ENCODE measurements around the gene DISP2.

DISP2 gene

DNA sequence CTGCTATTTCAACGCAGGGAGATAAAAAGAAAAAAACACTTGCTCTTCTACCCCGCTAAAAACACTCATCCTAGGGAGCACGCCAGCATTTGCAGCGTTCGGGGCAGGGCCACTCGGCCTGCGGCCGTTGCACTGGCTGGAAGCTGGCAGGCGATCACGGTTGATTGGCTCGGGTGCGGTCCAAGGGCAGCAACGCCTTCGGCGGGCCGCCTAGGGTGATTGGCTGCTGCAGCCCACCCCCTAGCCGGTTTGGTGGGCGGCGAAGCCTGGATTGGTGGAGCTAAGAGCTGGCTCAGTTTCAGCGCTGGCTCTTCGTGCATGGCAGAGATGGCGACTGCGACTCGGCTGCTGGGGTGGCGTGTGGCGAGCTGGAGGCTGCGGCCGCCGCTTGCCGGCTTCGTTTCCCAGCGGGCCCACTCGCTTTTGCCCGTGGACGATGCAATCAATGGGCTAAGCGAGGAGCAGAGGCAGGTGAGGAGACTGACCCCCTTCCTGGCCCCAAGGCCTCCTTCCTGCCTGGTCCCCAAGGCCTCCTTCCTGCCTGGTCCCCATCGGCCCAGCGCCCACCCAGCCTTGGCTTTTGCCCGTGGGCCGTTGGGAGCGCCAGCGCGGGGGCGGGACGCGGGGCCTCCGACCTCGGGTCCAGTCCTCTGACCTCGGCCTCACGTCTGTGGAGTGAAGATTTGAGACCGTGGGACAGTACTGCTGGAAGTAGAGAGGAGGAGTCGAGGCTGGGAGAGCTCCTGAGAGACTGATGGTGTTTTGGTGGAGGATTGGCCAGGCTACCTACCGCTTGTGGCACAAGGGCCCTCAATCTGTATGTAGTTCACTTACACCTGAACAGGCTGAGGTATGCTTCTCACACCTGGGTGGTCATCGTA is 47.7 kb downstream of the DISP2 start, which contains the start of gene IVD:
IVD (plus strand) TSS at position 295 of the 881 bp plus-strand sequence; CDS start at position 328, 33 bp downstream.
- peak within 1 kb of the TSS; percentile 88 for H3K27ac ChIP-seq
- peak; percentile 87; the same call in 1 of the 2 replicates for TF ChIP-seq ZFX (IDR thresholded peaks at IDR 0.05)
- TF ChIP-seq, protein P1, sequence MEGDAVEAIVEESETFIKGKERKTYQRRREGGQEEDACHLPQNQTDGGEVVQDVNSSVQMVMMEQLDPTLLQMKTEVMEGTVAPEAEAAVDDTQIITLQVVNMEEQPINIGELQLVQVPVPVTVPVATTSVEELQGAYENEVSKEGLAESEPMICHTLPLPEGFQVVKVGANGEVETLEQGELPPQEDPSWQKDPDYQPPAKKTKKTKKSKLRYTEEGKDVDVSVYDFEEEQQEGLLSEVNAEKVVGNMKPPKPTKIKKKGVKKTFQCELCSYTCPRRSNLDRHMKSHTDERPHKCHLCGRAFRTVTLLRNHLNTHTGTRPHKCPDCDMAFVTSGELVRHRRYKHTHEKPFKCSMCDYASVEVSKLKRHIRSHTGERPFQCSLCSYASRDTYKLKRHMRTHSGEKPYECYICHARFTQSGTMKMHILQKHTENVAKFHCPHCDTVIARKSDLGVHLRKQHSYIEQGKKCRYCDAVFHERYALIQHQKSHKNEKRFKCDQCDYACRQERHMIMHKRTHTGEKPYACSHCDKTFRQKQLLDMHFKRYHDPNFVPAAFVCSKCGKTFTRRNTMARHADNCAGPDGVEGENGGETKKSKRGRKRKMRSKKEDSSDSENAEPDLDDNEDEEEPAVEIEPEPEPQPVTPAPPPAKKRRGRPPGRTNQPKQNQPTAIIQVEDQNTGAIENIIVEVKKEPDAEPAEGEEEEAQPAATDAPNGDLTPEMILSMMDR (conservative IDR thresholded peaks at IDR 0.05), result no peak

DNA sequence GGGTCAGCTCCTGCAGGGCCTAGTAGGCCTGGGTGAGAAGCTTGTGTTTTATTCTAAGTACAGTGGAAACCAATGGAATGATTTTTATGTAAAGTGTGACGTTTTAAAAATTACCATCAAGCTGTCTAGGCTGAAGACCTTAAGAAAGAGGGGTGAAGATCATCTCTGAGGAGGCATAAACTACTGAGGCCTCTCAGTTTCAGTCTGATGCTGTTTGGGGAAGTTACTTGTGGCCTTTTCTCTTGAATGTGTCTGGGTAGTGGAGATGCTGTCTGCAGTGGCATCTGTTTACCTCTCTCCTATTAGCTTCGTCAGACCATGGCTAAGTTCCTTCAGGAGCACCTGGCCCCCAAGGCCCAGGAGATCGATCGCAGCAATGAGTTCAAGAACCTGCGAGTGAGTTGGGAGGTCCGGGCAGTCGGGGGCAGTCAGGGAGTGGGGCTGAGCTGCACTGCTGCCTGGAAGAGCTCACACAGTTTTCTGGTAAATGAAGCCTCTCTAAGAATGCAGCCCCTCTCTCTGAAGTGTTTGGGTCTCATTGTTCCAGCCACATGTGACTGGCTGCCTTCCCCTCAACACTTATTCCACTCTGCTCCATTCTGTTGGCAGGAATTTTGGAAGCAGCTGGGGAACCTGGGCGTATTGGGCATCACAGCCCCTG is 49.4 kb downstream of the DISP2 start:
- TF ChIP-seq ZFX (IDR thresholded peaks at IDR 0.05), result no peak
- H3K27ac ChIP-seq, result peak overlapping the region; percentile 88; the same call in 1 of the 2 replicates

DNA sequence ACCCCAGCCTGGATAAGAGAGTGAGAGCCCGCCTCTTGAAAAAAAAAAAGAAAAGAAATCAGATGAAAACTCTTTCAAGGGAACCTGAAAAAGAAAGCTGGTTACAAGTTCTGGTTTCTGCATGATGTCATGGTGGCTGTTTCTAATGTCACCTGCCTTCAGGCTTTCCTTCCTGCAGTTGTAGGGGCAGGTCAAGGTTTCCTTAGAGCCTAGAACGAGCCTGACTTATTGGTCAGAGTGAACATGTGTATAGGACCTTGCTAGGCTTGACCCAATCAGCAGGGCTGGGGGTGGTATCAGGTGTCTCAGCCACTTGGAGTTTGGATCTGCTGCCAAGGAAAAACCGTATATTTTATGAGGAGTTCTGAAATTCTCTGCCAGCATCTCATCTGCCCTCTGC is 51.3 kb downstream of the DISP2 start:
- peak overlapping the region; percentile 27; the same call in 1 of the 2 replicates for H3K27ac ChIP-seq

DNA sequence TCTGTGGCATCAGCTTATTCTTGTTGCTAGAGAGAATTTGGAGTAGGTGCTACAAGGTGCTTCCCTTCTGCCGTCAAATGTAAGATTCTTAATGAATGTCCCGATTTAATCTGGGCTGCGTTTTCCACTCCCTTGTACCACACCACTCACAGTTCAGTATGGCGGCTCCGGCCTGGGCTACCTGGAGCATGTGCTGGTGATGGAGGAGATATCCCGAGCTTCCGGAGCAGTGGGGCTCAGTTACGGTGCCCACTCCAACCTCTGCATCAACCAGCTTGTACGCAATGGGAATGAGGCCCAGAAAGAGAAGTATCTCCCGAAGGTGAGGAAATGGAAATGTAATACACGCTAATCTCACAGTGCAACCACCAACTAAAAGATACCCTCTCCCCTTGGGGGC is 52.5 kb downstream of the DISP2 start:
- no peak overlapping the region for H3K27ac ChIP-seq
- no peak for TF ChIP-seq ZFX (IDR thresholded peaks at IDR 0.05)
- TF ChIP-seq, protein P1 (conservative IDR thresholded peaks at IDR 0.05), result no peak

More for the DNA sequence above, 51.3 kb downstream of the DISP2 start:
- TF ChIP-seq, protein P1 (conservative IDR thresholded peaks at IDR 0.05), result no peak
- no peak for TF ChIP-seq ZFX (IDR thresholded peaks at IDR 0.05)

DNA sequence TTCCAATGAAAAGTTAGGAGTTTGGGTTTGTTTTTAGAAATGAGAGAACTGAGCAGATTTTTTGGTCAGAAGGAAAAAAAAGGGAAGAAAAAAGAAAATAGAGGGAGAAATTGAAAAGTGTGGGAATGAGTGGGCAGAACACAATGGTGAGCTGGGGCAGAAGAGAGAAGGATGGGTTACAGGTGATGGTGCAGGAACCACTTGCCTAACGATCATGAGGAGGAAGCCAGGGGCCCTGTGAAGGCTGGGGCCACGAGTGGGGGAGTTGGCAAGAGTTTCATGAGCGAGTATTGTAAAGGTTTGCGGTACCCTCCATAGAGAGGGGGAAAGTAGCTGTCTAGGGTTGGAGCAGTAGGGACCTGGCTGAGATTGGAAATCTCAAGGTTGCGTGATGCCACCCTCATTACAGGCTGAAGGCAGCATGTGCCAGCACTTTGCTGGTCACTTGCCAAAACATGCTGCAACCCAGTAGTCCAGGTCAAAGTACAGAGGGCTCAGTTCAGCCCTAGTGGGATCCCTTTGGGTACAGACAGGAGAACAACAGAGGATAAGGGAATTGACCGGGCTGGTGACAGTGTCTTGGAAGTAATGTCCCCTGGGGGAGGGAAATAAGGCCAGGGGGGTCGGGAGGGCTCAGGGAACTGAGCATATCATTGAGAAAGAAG is 54.2 kb downstream of the DISP2 start:
- no peak for TF ChIP-seq ZFX (IDR thresholded peaks at IDR 0.05)
- TF ChIP-seq, protein P1 (conservative IDR thresholded peaks at IDR 0.05), result no peak

DNA sequence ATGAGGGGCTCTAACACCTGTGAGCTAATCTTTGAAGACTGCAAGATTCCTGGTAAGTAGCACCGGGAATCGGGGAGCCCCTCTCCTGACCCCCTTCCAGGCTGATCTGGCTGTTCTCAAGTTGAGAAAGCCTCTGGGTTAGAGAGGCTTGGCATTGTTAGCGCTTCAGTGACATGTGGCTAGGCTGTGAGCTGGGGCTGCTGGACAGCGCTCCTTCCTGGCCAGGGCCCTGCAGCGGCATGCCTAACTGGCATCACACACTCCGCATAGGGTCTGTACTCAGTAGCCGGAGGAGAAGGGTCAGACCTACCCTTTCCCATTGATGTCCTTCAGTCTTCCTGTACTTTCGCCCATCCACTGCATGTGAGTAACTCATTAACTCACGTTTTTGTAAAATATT is 55.0 kb downstream of the DISP2 start:
- H3K27ac ChIP-seq, result no peak overlapping the region
- TF ChIP-seq, protein P1 (conservative IDR thresholded peaks at IDR 0.05), result no peak
- no peak for TF ChIP-seq ZFX (IDR thresholded peaks at IDR 0.05)

More for the DNA sequence above, 54.2 kb downstream of the DISP2 start:
- H3K27ac ChIP-seq, result no peak overlapping the region

DNA sequence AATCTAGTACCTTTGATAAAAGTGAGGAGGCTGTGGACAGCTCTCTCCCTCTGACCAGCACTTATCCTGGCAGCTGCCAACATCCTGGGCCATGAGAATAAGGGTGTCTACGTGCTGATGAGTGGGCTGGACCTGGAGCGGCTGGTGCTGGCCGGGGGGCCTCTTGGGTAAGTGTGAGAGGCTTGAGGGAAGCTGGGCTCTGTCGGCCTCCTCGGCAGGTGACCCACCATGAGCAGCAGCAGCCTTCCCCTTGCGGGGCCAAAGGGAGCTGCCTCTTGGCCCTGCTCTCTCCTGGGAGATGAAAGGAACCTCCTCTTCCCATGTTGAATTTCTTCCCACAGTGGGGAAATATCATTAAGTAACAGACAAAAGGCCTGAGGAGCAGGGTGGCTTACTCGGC is 56.8 kb downstream of the DISP2 start:
- H3K27ac ChIP-seq, result no peak overlapping the region
- TF ChIP-seq ZFX (IDR thresholded peaks at IDR 0.05), result no peak
- TF ChIP-seq, protein P1 (conservative IDR thresholded peaks at IDR 0.05), result no peak

Data from C4-2B (cell line).